Measurements from ENCODE around the gene LTO1. TPM values are rescaled to one million over a fixed set of nuclear protein-coding genes. Genes with fewer than 3 reads are reported as not detected.

Gene LTO1
- total and polyA plus RNA-seq, 2 of the 13 experiments (the other 11 are each of a cell fraction or from before 2014, with no cell fraction given), result 11.8 to 15.0 TPM

- TF ChIP-seq, protein P1, sequence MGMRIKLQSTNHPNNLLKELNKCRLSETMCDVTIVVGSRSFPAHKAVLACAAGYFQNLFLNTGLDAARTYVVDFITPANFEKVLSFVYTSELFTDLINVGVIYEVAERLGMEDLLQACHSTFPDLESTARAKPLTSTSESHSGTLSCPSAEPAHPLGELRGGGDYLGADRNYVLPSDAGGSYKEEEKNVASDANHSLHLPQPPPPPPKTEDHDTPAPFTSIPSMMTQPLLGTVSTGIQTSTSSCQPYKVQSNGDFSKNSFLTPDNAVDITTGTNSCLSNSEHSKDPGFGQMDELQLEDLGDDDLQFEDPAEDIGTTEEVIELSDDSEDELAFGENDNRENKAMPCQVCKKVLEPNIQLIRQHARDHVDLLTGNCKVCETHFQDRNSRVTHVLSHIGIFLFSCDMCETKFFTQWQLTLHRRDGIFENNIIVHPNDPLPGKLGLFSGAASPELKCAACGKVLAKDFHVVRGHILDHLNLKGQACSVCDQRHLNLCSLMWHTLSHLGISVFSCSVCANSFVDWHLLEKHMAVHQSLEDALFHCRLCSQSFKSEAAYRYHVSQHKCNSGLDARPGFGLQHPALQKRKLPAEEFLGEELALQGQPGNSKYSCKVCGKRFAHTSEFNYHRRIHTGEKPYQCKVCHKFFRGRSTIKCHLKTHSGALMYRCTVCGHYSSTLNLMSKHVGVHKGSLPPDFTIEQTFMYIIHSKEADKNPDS (CRISPR knock-in tag; IDR thresholded peaks at IDR 0.05), result no peak
- TF ChIP-seq RNF2 (conservative IDR thresholded peaks at IDR 0.05; ENCODE audit: low read depth), result peak; percentile 84
- TF ChIP-seq U2AF1 (optimal IDR thresholded peaks at IDR 0.05; ENCODE audit: low read depth, low read length), result peak; percentile 40
- peak; percentile 68; the same call in 1 of the 2 replicates for TF ChIP-seq YEATS2 (CRISPR knock-in tag; IDR thresholded peaks at IDR 0.05; ENCODE audit: borderline replicate concordance)
- TF ChIP-seq ZNF232 (CRISPR knock-in tag; IDR thresholded peaks at IDR 0.05; ENCODE audit: borderline replicate concordance), result peak; percentile 84; the same call in 1 of the 2 replicates
- TF ChIP-seq ZNF441 (CRISPR knock-in tag; IDR thresholded peaks at IDR 0.05; ENCODE audit: borderline replicate concordance), result peak; percentile 91
- TF ChIP-seq NR2C2 (CRISPR knock-in tag; IDR thresholded peaks at IDR 0.05; ENCODE audit: borderline replicate concordance), result peak; percentile 44; the same call in 1 of the 2 replicates
- TF ChIP-seq FOXP1 (IDR thresholded peaks at IDR 0.05), result no peak
- TF ChIP-seq FOXP1 (CRISPR knock-in tag; IDR thresholded peaks at IDR 0.05), result peak; percentile 56; the same call in 1 of the 2 replicates
- peak; percentile 32; the same call in 1 of the 2 replicates for TF ChIP-seq NRL (CRISPR knock-in tag; IDR thresholded peaks at IDR 0.05; ENCODE audit: borderline replicate concordance)
- TF ChIP-seq, protein P2, sequence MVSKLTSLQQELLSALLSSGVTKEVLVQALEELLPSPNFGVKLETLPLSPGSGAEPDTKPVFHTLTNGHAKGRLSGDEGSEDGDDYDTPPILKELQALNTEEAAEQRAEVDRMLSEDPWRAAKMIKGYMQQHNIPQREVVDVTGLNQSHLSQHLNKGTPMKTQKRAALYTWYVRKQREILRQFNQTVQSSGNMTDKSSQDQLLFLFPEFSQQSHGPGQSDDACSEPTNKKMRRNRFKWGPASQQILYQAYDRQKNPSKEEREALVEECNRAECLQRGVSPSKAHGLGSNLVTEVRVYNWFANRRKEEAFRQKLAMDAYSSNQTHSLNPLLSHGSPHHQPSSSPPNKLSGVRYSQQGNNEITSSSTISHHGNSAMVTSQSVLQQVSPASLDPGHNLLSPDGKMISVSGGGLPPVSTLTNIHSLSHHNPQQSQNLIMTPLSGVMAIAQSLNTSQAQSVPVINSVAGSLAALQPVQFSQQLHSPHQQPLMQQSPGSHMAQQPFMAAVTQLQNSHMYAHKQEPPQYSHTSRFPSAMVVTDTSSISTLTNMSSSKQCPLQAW (CRISPR knock-in tag; IDR thresholded peaks at IDR 0.05), result peak; percentile 94
- no peak for TF ChIP-seq HHEX (CRISPR knock-in tag; IDR thresholded peaks at IDR 0.05)
- TF ChIP-seq RBAK (CRISPR knock-in tag; IDR thresholded peaks at IDR 0.05), result no peak
- TF ChIP-seq ZNF142 (CRISPR knock-in tag; IDR thresholded peaks at IDR 0.05), result peak; percentile 72; the same call in 1 of the 2 replicates
- peak; percentile 93 for TF ChIP-seq RARA (CRISPR knock-in tag; IDR thresholded peaks at IDR 0.05)
- TF ChIP-seq ZNF547 (CRISPR knock-in tag; IDR thresholded peaks at IDR 0.05), result 0 out of 2 replicates have a peak, but pooled peaks have one; percentile 43
- no peak for TF ChIP-seq ZNF326 (CRISPR knock-in tag; IDR thresholded peaks at IDR 0.05; ENCODE audit: borderline replicate concordance)
- TF ChIP-seq ZNF337 (CRISPR knock-in tag; IDR thresholded peaks at IDR 0.05; ENCODE audit: borderline replicate concordance, low read depth), result no peak
- peak; percentile 57 for TF ChIP-seq THAP7 (CRISPR knock-in tag; IDR thresholded peaks at IDR 0.05)
Observed at GRCh38 chr11:69667619-69668604, 7.2 kb downstream of the LTO1 start (continued).

Data from HepG2 (cell line).